Vagina (tissue), 2 donors: ENCODE results near the gene LIPM.

Source experiments
- POLR2A ChIP-seq, 2 donors: fragments of 450-650 bp; IDR thresholded peaks; one replicate each; pipeline ENCODE4 v1.6.1; 2017; ENCODE audit warnings: antibody characterized with exemption in 2 of 2, mild to moderate bottlenecking in 2 of 2, moderate library complexity in 2 of 2
- POLR2AphosphoS5 ChIP-seq, 2 donors: sonication (generic); formaldehyde crosslinking; IDR thresholded peaks; one replicate each; pipeline ENCODE4 v1.9.0; 2017; ENCODE audit warnings: antibody characterized with exemption in 2 of 2, mild to moderate bottlenecking in 2 of 2, low read depth in 1 of 2; ENCODE audit not compliant: insufficient read depth in 1 of 2
- TF ChIP-seq, protein P1 (sequence below), 3 experiments: fragments of 450-650 bp in 2 of 3; fragments of 200-600 bp in 1 of 3; sonication (generic) in 1 of 3; IDR thresholded peaks; one replicate each; pipeline ENCODE4 v1.5.1; 2017 to 2019; ENCODE audit warnings: antibody characterized with exemption in 3 of 3, mild to moderate bottlenecking in 2 of 3, moderate library complexity in 2 of 3

DNA sequence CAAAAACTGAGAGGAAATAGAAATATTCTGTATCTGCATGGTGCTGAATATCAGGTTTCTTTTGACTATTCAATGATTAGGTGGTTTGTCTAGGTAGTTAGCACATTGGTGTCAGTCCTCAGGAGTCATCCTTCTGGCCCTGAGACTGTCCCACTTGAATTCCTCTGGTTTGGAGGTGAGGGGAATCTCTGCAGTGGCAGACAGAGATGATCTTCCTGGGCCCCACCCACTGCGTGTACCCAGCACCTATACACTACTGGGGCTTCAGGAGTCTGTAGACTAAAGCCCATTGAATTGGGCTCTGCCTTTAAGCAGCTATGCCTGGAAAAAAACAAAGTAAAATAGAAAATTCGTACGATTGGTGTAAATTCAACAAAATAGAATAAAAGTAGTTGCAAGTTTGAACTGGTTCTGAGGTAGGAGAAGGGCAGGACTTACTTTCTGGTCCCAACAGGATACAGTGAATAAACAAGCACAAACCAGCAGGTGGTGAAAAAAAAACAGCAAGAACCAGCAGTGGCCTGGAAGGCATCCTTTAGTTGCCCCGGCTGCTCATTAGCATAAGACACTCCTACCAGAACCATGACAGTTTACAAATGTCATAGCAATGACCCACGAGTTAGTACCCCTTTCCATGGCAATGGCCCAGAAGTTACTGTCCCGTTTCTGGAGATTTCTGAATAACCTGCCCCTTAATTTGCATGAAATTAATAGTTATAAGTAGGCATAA, 1.7 kb downstream of the LIPM start:
- TF ChIP-seq, protein P1, sequence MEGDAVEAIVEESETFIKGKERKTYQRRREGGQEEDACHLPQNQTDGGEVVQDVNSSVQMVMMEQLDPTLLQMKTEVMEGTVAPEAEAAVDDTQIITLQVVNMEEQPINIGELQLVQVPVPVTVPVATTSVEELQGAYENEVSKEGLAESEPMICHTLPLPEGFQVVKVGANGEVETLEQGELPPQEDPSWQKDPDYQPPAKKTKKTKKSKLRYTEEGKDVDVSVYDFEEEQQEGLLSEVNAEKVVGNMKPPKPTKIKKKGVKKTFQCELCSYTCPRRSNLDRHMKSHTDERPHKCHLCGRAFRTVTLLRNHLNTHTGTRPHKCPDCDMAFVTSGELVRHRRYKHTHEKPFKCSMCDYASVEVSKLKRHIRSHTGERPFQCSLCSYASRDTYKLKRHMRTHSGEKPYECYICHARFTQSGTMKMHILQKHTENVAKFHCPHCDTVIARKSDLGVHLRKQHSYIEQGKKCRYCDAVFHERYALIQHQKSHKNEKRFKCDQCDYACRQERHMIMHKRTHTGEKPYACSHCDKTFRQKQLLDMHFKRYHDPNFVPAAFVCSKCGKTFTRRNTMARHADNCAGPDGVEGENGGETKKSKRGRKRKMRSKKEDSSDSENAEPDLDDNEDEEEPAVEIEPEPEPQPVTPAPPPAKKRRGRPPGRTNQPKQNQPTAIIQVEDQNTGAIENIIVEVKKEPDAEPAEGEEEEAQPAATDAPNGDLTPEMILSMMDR (IDR thresholded peaks at IDR 0.05): no peak
- TF ChIP-seq POLR2AphosphoS5 (IDR thresholded peaks at IDR 0.05; ENCODE audit: insufficient read depth in 1 of 2, low read depth in 1 of 2) (no peak), POLR2A (IDR thresholded peaks at IDR 0.05) (no peak)
